ENCODE measurements around the gene PLPP3.

The PLPP3 gene

DNA sequence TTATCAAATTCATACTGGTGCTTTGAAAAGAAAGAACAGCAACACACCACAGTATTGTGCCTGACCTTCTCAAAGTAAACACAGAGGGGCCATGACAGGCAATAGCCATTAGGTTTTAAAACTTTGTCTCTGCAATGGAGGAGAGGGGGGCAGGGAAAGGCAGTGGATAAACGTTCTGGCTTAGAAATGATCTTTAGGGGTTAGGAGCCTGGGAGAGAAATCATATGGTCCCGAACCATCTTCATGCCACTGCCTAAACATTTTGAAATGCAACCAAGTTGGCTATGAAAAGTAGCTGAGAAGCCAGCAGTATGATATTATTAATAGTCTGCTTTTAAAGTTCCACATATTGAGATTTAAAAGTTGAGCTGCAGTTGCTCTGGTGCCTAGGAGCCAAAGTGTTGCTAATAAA is 39.8 kb downstream of the PLPP3 start:
- DNase-seq (ENCODE audit: low read depth in 2 of 2), result no peak
- H3K4me3 ChIP-seq (replicated peaks in 1 of 2; ENCODE audit: low read depth in 2 of 2, low read length in 2 of 2), result no peak overlapping the region
- TF ChIP-seq, protein P1, sequence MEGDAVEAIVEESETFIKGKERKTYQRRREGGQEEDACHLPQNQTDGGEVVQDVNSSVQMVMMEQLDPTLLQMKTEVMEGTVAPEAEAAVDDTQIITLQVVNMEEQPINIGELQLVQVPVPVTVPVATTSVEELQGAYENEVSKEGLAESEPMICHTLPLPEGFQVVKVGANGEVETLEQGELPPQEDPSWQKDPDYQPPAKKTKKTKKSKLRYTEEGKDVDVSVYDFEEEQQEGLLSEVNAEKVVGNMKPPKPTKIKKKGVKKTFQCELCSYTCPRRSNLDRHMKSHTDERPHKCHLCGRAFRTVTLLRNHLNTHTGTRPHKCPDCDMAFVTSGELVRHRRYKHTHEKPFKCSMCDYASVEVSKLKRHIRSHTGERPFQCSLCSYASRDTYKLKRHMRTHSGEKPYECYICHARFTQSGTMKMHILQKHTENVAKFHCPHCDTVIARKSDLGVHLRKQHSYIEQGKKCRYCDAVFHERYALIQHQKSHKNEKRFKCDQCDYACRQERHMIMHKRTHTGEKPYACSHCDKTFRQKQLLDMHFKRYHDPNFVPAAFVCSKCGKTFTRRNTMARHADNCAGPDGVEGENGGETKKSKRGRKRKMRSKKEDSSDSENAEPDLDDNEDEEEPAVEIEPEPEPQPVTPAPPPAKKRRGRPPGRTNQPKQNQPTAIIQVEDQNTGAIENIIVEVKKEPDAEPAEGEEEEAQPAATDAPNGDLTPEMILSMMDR (IDR thresholded peaks at IDR 0.05; ENCODE audit: low read depth, low read length), result no peak

GRCh38 chr1:56538532-56538931 is 40.8 kb downstream of the PLPP3 start:
- no peak for DNase-seq (ENCODE audit: low read depth in 2 of 2)
- no peak overlapping the region for H3K4me3 ChIP-seq (replicated peaks in 1 of 2; ENCODE audit: low read depth in 2 of 2, low read length in 2 of 2)
- TF ChIP-seq, protein P1 (IDR thresholded peaks at IDR 0.05; ENCODE audit: low read depth, low read length), result no peak

DNA sequence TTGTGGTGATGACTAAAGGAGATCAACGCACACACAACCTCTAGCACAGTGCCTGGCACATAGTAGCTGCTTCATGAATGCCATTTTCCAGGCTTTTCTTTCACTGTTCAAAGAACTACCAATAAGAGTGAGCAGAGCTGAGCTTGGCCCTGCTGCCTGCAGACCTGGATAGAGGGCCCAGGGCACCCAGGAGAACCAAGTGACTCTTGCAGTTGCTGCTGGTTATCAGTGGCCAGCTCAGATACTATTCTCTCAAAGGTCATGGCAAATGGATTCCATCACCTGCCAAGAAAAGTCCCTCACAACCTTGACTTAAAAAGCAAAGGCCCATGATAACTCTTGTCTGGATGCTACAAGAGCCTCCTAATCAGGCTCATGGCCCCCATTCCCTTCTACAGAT is 41.7 kb downstream of the PLPP3 start:
- no peak overlapping the region for H3K4me3 ChIP-seq (replicated peaks in 1 of 2; ENCODE audit: low read depth in 2 of 2, low read length in 2 of 2)
- TF ChIP-seq, protein P1 (IDR thresholded peaks at IDR 0.05; ENCODE audit: low read depth, low read length), result no peak
- DNase-seq (ENCODE audit: low read depth in 2 of 2), result no peak

GRCh38 chr1:56535939-56536338 is 43.4 kb downstream of the PLPP3 start:
- TF ChIP-seq, protein P1 (IDR thresholded peaks at IDR 0.05; ENCODE audit: low read depth, low read length), result no peak
- H3K4me3 ChIP-seq (replicated peaks in 1 of 2; ENCODE audit: low read depth in 2 of 2, low read length in 2 of 2), result no peak overlapping the region
- DNase-seq (ENCODE audit: low read depth in 2 of 2), result no peak

GRCh38 chr1:56535362-56535761 is 44.0 kb downstream of the PLPP3 start:
- TF ChIP-seq, protein P1 (IDR thresholded peaks at IDR 0.05; ENCODE audit: low read depth, low read length), result no peak
- no peak overlapping the region for H3K4me3 ChIP-seq (replicated peaks in 1 of 2; ENCODE audit: low read depth in 2 of 2, low read length in 2 of 2)
- no peak for DNase-seq (ENCODE audit: low read depth in 2 of 2)

DNA sequence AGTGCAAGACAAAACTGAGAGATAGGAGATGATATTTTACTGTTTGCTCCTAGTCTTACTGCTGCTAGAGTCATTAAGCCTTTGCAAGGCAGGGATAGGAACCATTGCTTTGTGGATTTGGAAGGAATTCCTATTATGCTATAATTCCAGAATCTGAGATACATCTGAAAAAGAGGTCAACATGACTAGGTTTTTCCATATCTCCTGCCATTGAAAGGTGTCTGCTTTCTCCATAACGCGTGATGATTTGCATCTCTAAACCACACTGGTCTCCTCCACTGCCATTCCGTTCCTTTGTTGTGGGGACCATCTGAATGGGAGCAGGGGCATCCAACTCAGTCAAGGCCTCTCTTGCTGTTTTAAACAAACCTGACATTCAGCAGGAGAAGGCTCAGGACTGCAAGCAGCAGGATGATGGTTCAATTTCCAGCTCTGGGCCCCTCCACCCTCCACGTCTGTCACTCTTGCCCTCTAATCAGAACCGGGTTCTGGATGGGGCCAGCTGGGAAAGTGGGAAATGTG is 45.2 kb downstream of the PLPP3 start:
- H3K4me3 ChIP-seq (replicated peaks in 1 of 2; ENCODE audit: low read depth in 2 of 2, low read length in 2 of 2), result no peak overlapping the region
- TF ChIP-seq, protein P1 (IDR thresholded peaks at IDR 0.05; ENCODE audit: low read depth, low read length), result no peak
- DNase-seq (ENCODE audit: low read depth in 2 of 2), result no peak

- DNase-seq (ENCODE audit: low read depth in 2 of 2), result no peak
- H3K4me3 ChIP-seq (replicated peaks in 1 of 2; ENCODE audit: low read depth in 2 of 2, low read length in 2 of 2), result no peak overlapping the region
- TF ChIP-seq, protein P1 (IDR thresholded peaks at IDR 0.05; ENCODE audit: low read depth, low read length), result no peak
Measured at GRCh38 chr1:56533621-56534020, 45.7 kb downstream of the PLPP3 start.
